Hepatocyte (in vitro differentiated cells): ENCODE data around the gene CEP164. TPM values are rescaled to one million over a fixed set of nuclear protein-coding genes. Genes with fewer than 3 reads are reported as not detected.

Source experiments
- DNase-seq: peaks from one replicate; pipeline ENCODE4 v3.0.0-alpha.2; 2016; ENCODE audit warnings: low spot score
- H2AFZ ChIP-seq: fragments of 200-600 bp; sonication (generic); 2 replicates; pipeline ENCODE4 v1.6.0; 2016; ENCODE audit warnings: antibody characterized with exemption, mild to moderate bottlenecking
- H3K27ac ChIP-seq: fragments of 200-600 bp; sonication (generic); 2 replicates; pipeline ENCODE4 v1.5.1; 2016; ENCODE audit warnings: mild to moderate bottlenecking
- H3K27me3 ChIP-seq: fragments of 200-600 bp; sonication (generic); 2 replicates; pipeline ENCODE4 v1.6.1; 2016
- H3K36me3 ChIP-seq: fragments of 200-600 bp; sonication (generic); replicated peaks from 2 replicates; pipeline ENCODE4 v1.5.1; 2016; ENCODE audit warnings: low read depth; ENCODE audit not compliant: insufficient read depth
- H3K4me1 ChIP-seq: fragments of 200-600 bp; sonication (generic); 2 replicates; pipeline ENCODE4 v1.5.1; 2016; ENCODE audit warnings: mild to moderate bottlenecking, moderate library complexity; ENCODE audit not compliant: insufficient read depth
- H3K4me2 ChIP-seq: fragments of 200-600 bp; sonication (generic); 2 replicates; pipeline ENCODE4 v1.6.0; 2016
- H3K4me3 ChIP-seq: fragments of 200-600 bp; sonication (generic); 2 replicates; pipeline ENCODE4 v1.5.1; 2016; ENCODE audit warnings: mild to moderate bottlenecking
- H3K79me2 ChIP-seq: fragments of 200-600 bp; sonication (generic); 2 replicates; pipeline ENCODE4 v1.6.0; 2017; ENCODE audit warnings: mild to moderate bottlenecking
- H3K9me2 ChIP-seq: fragments of 200-600 bp; sonication (generic); replicated peaks from 2 replicates; pipeline ENCODE4 v1.6.0; 2017; ENCODE audit warnings: mild to moderate bottlenecking; ENCODE audit not compliant: insufficient read depth
- H3K9me3 ChIP-seq: fragments of 200-600 bp; sonication (generic); 2 replicates; pipeline ENCODE4 v1.5.1; 2016; ENCODE audit warnings: low read depth, mild to moderate bottlenecking
- H4K20me1 ChIP-seq: fragments of 200-600 bp; sonication (generic); 2 replicates; pipeline ENCODE4 v1.6.0; 2016; ENCODE audit warnings: mild to moderate bottlenecking; ENCODE audit not compliant: insufficient read depth, poor library complexity, severe bottlenecking
- CTCF ChIP-seq: fragments of 200-600 bp; sonication (generic); IDR thresholded peaks from 2 replicates; pipeline ENCODE4 v1.5.1; 2016; ENCODE audit warnings: antibody characterized with exemption, mild to moderate bottlenecking; ENCODE audit not compliant: poor library complexity
- EZH2 ChIP-seq: fragments of 200-600 bp; sonication (generic); IDR thresholded peaks from 2 replicates; pipeline ENCODE4 v1.6.1; 2016; ENCODE audit warnings: antibody characterized with exemption, mild to moderate bottlenecking, borderline replicate concordance
- EZH2phosphoT487 ChIP-seq: fragments of 200-600 bp; sonication (generic); IDR thresholded peaks from one replicate; pipeline ENCODE4 v1.6.1; 2018; ENCODE audit warnings: antibody characterized with exemption, mild to moderate bottlenecking, low read depth, moderate library complexity; ENCODE audit not compliant: unreplicated experiment, severe bottlenecking
- WGBS: methylation state at CpG from one replicate; pipeline ENCODE4 v1.1.6; 2016; ENCODE audit warnings: low lambda C conversion rate; ENCODE audit errors: missing lambda C conversion rate; 5-methylcytosine and 5-hydroxymethylcytosine counted together
- polyA plus RNA-seq: library from polyadenylated mRNA; unstranded; fragments of >200 nt; fragmentation: Nextera tagmentation; extraction: Ambion mirVana; gene quantifications from 2 replicates; pipeline ENCODE4 v1.2.1, GENCODE V29; 2016
- total RNA-seq: library from RNA; depleted of rRNA; stranded (reverse); fragments of >200 nt; gene quantifications from 2 replicates; pipeline ENCODE4 v1.2.3, GENCODE V29; 2014

The CEP164 gene
- total and polyA plus RNA-seq, 2 experiments from 2014 or later = 18.3 to 19.9 TPM

DNA sequence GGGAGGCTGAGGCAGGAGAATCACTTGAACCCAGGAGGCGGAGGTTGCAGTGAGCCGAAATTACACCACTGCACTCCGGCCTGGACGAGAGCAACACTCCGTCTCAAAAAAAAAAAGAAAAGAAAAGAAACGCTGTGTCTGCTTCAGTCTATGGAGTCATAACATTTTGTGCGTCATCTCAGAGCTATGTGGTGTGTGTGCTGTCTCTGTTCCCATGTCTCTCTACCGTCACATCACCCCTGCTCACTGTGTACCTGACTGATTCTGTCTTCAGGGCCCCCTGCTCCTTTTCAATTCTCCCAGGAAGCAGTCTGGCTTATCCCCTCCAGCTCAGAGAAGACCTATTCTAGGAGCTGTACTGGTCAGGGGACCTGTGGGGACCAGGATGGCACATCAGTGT is 29.5 kb upstream of the CEP164 start:
- no peak overlapping the region for H3K27ac ChIP-seq
- no peaks in the 10 kb centered on the region for H4K20me1 ChIP-seq
- H3K27me3 ChIP-seq = no peaks in the 10 kb centered on the region
- H2AFZ ChIP-seq = no peak overlapping the region
- H3K9me2 ChIP-seq = no peaks in the 10 kb centered on the region
- H3K36me3 ChIP-seq = no peaks in the 10 kb centered on the region
- no peak for TF ChIP-seq EZH2phosphoT487
- TF ChIP-seq EZH2 = no peak
- TF ChIP-seq CTCF = no peak
- 97% methylated on average over 8 of the region's 8 CpGs for WGBS
- no peak overlapping the region for H3K4me3 ChIP-seq
- H3K4me2 ChIP-seq = no peak overlapping the region
- H3K9me3 ChIP-seq = no peaks in the 10 kb centered on the region
- no peaks in the 10 kb centered on the region for H3K79me2 ChIP-seq
- peaks cover 27% of the 10 kb centered on the region for H3K4me1 ChIP-seq
- DNase-seq = no peak

DNA sequence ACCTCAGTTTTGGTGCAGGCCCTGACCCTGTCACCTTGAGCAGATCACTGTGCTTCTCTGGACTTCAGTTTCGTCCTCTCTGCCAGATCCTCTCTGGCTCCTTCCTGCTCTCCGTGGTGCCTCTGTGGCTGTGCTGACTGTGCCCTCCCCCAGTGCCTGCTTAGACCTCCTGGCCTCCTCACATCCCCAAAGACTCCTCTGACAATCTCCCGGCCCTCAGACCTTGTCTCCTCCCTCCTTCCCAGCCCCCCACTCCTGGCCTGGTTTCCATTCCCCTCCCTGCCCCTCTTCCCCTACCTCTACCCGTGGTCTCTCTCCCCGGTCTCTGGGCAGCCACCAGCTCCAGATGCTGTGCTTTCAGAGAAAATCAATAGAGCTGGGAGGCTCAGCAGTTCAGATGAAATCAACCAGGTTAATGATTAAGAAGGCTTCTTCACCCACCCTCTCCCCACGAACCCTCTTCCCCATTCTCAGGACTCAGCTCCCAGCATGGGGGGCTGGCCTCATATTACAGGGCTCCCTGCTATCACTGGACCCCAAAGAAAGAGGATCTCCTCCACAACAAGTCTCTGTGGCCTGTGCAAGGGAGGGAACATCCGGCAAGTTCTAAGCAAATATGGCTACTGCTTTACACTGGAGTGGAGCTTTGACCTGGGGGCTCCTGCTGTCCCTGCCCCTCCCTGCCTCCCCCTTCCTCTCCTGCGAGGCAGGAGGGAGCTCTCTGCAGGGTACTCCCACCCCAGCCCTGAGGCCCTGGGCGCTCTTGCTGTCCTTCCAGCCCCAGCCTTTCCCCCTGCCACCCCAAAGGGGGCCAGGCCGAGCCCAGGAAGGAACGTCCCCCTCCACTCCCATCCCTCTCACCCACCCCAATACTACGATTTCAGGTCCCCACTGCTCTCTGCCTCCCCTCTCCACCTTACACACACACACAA is 28.0 kb upstream of the CEP164 start:
- peak overlapping the region; percentile 69 for H3K4me2 ChIP-seq
- H3K79me2 ChIP-seq = no peaks in the 10 kb centered on the region
- 38% methylated on average over 10 of the region's 12 CpGs for WGBS
- no peaks in the 10 kb centered on the region for H3K36me3 ChIP-seq
- H3K9me3 ChIP-seq = no peaks in the 10 kb centered on the region
- no peak overlapping the region for H3K4me3 ChIP-seq
- H2AFZ ChIP-seq = peak overlapping the region; percentile 25
- H3K27me3 ChIP-seq = no peaks in the 10 kb centered on the region
- DNase-seq = peak; percentile 38
- H3K4me1 ChIP-seq = peaks cover 27% of the 10 kb centered on the region
- H3K9me2 ChIP-seq = no peaks in the 10 kb centered on the region
- no peak for TF ChIP-seq CTCF
- no peak for TF ChIP-seq EZH2phosphoT487
- no peak for TF ChIP-seq EZH2
- H4K20me1 ChIP-seq = no peaks in the 10 kb centered on the region
- H3K27ac ChIP-seq = peak overlapping the region; percentile 75

DNA sequence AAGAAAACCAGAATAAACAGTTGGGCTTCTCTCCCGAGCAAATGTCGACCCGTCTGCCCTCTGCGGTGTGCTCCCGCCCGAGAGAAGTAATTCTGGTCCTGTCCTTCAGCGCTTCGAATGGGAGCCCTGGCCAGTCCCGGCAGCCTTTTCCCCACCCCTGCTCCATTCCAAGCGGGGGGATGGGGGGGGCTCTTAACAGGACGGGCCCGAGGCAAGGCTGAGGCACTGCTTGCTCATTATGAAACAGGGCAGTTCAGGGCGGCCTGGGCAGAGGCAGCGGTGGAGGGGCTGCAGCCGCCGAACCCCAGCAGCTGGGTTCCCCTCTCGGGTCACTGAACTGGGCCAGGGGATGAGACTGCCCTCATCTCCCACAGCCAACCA is 27.4 kb upstream of the CEP164 start:
- peak overlapping the region; percentile 75 for H3K27ac ChIP-seq

More for the DNA sequence above, 27.4 kb upstream of the CEP164 start:
- Histone ChIP-seq H3K9me3 (no peaks in the 10 kb centered on the region), H3K27me3 (no peaks in the 10 kb centered on the region), H4K20me1 (no peaks in the 10 kb centered on the region), H2AFZ (peak overlapping the region; percentile 25), H3K36me3 (no peaks in the 10 kb centered on the region), H3K4me2 (peak overlapping the region; percentile 69), H3K4me1 (peaks cover 27% of the 10 kb centered on the region), H3K9me2 (no peaks in the 10 kb centered on the region), H3K79me2 (no peaks in the 10 kb centered on the region), H3K4me3 (no peak overlapping the region)
- TF ChIP-seq CTCF (no peak), EZH2phosphoT487 (no peak), EZH2 (no peak)
- WGBS = 20% methylated on average over 17 of the region's 17 CpGs
- peak; percentile 71 for DNase-seq
